Gastrocnemius medialis (tissue), 4 donors: ENCODE data around the gene FJX1. TPM values are rescaled to one million over a fixed set of nuclear protein-coding genes. Genes with fewer than 3 reads are reported as not detected.

ENCODE experiments used
- ATAC-seq, 2 donors: fragments of 150-250 bp; one replicate each; pipeline ENCODE4 v1.9.1; 2016
- DNase-seq, 2 donors: peaks; one replicate each; pipeline ENCODE4 v3.0.0-alpha.2; 2019
- H3K27ac ChIP-seq, 4 donors: fragments of 200-600 bp; sonication (generic); 1 replicate in 1 of 4; 2 replicates in 3 of 4; pipeline ENCODE4 v1.5.1; 2016 to 2018; ENCODE audit warnings: mild to moderate bottlenecking in 2 of 4, moderate library complexity in 1 of 4
- H3K27me3 ChIP-seq, 3 donors: fragments of 200-600 bp; sonication (generic) in 2 of 3; 1 replicate in 1 of 3; 2 replicates in 2 of 3; pipeline versions ENCODE4 v1.5.1 to v1.6.0; 2016 to 2019; ENCODE audit warnings: mild to moderate bottlenecking in 1 of 3, moderate library complexity in 1 of 3
- H3K36me3 ChIP-seq, 2 donors: fragments of 200-600 bp; sonication (generic) in 1 of 2; one replicate each; pipeline ENCODE4 v1.5.1; 2017 to 2018
- H3K4me1 ChIP-seq, 2 donors: fragments of 200-600 bp; sonication (generic) in 1 of 2; one replicate each; pipeline ENCODE4 v1.5.1; 2016 to 2017; ENCODE audit warnings: mild to moderate bottlenecking in 2 of 2
- H3K4me3 ChIP-seq, 4 donors: fragments of 200-600 bp; sonication (generic) in 3 of 4; 1 replicate in 1 of 4; 2 replicates in 3 of 4; pipeline ENCODE4 v1.5.1; 2016 to 2019; ENCODE audit warnings: mild to moderate bottlenecking in 2 of 4
- H3K9me3 ChIP-seq, 3 donors: fragments of 200-600 bp; sonication (generic) in 2 of 3; 1 replicate in 1 of 3; 2 replicates in 2 of 3; pipeline ENCODE4 v1.5.1; 2016 to 2019
- POLR2A ChIP-seq, 2 donors: fragments of 450-650 bp; IDR thresholded peaks; one replicate each; pipeline ENCODE4 v1.6.1; 2017; ENCODE audit warnings: antibody characterized with exemption in 2 of 2, mild to moderate bottlenecking in 2 of 2, moderate library complexity in 2 of 2
- in situ Hi-C, 4 donors: fragments of 200-750 bp; cut with MboI; loops; one replicate each; pipeline versions ENCODE4 v1.15.0 to v1.8.0; 2017; ENCODE audit warnings: low sequenced_read_pairs in 4 of 4
- intact Hi-C: fragments of 100-400 bp; cut with DNase I; formaldehyde crosslinking; loops from one replicate; pipeline ENCODE4 v1.15.1; 2023; ENCODE audit warnings: low total_unique reads
- total RNA-seq, 4 donors: library from RNA; depleted of rRNA; stranded (reverse); fragments of >200 nt; gene quantifications; one replicate each; pipeline versions ENCODE4 v1.1.0 to v1.2.3, GENCODE V29; 2016
- TF ChIP-seq, protein P1 (sequence below), 5 experiments: fragments of 450-650 bp in 3 of 5; fragments of 200-600 bp in 2 of 5; sonication (generic) in 2 of 5; IDR thresholded peaks in 4 of 5; conservative IDR thresholded peaks in 1 of 5; 1 replicate in 4 of 5; 2 replicates in 1 of 5; pipeline ENCODE4 v1.5.1; 2016 to 2019; ENCODE audit warnings: antibody characterized with exemption in 5 of 5, mild to moderate bottlenecking in 3 of 5, moderate library complexity in 3 of 5

The FJX1 gene
- total RNA-seq, 4 donors from 2014 or later = 1.5 to 10.8 (median 2.0) TPM

DNA sequence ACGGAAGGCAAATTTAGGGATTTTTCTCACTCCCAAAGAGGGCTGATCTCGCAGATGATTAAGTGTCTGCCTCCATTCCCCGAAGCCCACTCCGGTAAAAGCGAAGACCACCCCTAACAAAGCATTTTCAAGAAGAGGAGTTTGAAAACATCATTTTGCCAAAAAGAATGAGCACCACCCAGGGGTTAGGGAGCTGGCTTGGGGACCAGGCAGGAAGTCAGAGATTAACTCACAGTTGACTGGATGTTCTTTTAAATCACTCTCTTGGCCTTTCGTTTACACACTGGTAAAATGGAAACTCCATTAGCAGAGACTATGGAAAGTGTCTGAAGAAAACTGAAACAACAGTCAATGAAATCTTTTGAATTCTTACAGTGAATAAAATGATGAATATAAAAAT lies 36.5 kb downstream of the FJX1 start:
- no peaks in the 10 kb centered on the region for H3K4me1 ChIP-seq
- H3K27me3 ChIP-seq = peaks cover 0 to 11% (median 5%) of the 10 kb centered on the region in 3 donors
- DNase-seq (no peak), ATAC-seq (no peak)
- in situ Hi-C loops (no loop called here), intact Hi-C loops (no loop called here)
- TF ChIP-seq, protein P1, sequence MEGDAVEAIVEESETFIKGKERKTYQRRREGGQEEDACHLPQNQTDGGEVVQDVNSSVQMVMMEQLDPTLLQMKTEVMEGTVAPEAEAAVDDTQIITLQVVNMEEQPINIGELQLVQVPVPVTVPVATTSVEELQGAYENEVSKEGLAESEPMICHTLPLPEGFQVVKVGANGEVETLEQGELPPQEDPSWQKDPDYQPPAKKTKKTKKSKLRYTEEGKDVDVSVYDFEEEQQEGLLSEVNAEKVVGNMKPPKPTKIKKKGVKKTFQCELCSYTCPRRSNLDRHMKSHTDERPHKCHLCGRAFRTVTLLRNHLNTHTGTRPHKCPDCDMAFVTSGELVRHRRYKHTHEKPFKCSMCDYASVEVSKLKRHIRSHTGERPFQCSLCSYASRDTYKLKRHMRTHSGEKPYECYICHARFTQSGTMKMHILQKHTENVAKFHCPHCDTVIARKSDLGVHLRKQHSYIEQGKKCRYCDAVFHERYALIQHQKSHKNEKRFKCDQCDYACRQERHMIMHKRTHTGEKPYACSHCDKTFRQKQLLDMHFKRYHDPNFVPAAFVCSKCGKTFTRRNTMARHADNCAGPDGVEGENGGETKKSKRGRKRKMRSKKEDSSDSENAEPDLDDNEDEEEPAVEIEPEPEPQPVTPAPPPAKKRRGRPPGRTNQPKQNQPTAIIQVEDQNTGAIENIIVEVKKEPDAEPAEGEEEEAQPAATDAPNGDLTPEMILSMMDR (IDR thresholded peaks at IDR 0.05 in 4 of 5, conservative IDR thresholded peaks at IDR 0.05 in 1 of 5) = no peak
- H3K9me3 ChIP-seq = no peaks in the 10 kb centered on the region
- H3K27ac ChIP-seq = no peak overlapping the region
- no peaks in the 10 kb centered on the region for H3K36me3 ChIP-seq
- no peak overlapping the region for H3K4me3 ChIP-seq

DNA sequence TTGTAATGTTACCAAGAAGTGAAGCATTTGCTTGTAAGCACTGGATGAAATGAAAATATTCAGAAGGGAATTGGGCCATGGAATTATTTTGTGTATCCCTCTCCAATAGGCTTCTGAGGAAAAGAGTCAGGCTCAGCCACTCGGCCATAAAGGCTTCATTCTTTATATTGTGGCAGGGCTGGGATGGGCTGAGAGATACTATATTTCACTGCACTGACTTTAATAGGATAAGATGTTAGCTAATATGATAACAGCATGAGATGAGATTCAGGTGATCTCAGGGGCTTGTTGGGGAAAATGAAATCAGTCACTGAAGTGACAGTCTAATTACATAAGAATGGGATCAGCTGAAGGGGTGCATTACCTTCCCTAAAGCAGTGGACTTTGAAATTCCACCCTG lies 37.0 kb downstream of the FJX1 start:
- TF ChIP-seq, protein P1 (IDR thresholded peaks at IDR 0.05 in 4 of 5, conservative IDR thresholded peaks at IDR 0.05 in 1 of 5) = no peak
- no peak for TF ChIP-seq POLR2A (IDR thresholded peaks at IDR 0.05)

DNA sequence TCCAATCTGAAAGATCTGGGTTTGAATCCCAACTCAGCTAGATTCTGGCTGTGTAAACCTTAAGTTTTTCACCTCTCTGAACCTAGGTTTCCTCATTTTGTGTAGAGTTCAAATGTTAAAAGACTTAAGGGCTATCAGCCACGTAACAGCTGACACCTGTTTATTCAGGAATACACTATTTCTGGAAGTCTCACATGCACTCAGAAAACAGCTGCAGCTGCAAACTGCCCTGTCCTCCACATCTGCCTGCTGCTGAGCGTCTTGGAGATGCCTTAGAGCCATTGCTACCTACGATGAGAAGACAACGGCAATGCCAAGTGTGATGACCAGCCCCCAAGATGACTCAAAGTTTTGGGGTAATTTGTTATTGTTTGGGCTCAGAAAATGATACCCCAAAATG lies 37.6 kb downstream of the FJX1 start:
- H3K4me3 ChIP-seq = no peak overlapping the region
- ATAC-seq (no peak), DNase-seq (no peak)
- in situ Hi-C loops (no loop called here), intact Hi-C loops (no loop called here)
- H3K36me3 ChIP-seq = no peaks in the 10 kb centered on the region
- no peaks in the 10 kb centered on the region for H3K9me3 ChIP-seq
- no peaks in the 10 kb centered on the region for H3K4me1 ChIP-seq
- peaks cover 0 to 11% (median 5%) of the 10 kb centered on the region in 3 donors for H3K27me3 ChIP-seq
- TF ChIP-seq, protein P1 (IDR thresholded peaks at IDR 0.05 in 4 of 5, conservative IDR thresholded peaks at IDR 0.05 in 1 of 5) = no peak
- TF ChIP-seq POLR2A (IDR thresholded peaks at IDR 0.05) = no peak
- no peak overlapping the region for H3K27ac ChIP-seq

More for the DNA sequence above, 37.0 kb downstream of the FJX1 start:
- H3K4me3 ChIP-seq = no peak overlapping the region
- no peaks in the 10 kb centered on the region for H3K4me1 ChIP-seq
- no peak overlapping the region for H3K27ac ChIP-seq
- in situ Hi-C loops (no loop called here), intact Hi-C loops (no loop called here)
- DNase-seq = no peak
- no peak for ATAC-seq
- no peaks in the 10 kb centered on the region for H3K36me3 ChIP-seq
- H3K9me3 ChIP-seq = no peaks in the 10 kb centered on the region
- H3K27me3 ChIP-seq = peaks cover 0 to 11% (median 5%) of the 10 kb centered on the region in 3 donors

DNA sequence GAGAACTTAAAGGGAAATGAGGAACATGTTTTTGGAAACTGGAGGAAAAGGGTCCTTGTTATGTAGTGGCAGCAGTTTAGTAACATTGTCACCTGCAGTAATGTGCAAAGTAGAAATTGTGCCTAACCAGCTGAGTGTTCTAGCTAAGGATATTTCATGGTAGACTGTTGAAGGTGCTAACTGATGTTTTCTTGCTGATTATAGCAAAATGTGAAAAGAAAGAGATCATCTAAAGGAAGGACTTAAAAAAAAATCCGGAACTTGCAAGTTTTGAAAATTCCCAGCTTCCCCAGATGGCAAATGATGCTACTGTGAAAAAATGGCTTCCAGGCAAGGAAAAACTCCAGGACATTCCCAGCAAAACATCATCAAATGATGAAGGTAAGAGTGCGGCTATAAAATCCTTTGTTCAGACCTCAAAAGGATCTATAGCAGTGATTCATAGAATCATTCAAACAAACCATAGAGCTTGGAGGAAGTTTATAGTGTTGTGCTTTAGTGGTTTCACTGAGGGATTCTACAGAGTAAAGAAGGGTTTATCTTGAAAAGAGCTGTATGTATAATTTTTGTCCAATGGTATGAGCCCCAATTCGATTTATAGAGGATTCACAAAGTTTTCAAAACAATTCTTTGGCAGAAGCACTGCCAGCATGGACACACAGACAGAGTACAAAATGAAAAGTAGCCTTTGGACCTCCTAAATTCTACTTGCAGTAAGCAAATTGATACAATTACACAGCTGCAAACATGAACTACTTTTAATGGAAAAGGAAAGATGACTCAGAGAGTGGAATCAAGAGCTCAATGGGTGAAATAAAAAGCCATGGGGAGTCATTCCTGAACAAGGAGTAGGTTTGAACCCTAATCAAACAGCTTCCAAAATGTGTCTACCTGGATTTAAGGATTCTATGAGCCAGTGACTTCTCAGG lies 40.0 kb downstream of the FJX1 start:
- no peak overlapping the region for H3K27ac ChIP-seq
- intact Hi-C loops = no loop called here

More for the DNA sequence above, 40.0 kb downstream of the FJX1 start:
- DNase-seq (no peak), ATAC-seq (no peak)
- H3K4me3 ChIP-seq = no peak overlapping the region
- H3K9me3 ChIP-seq = no peaks in the 10 kb centered on the region
- in situ Hi-C loops = no loop called here
- H3K27me3 ChIP-seq = peaks cover 0 to 11% (median 5%) of the 10 kb centered on the region in 3 donors
- no peaks in the 10 kb centered on the region for H3K36me3 ChIP-seq
- TF ChIP-seq, protein P1 (IDR thresholded peaks at IDR 0.05 in 4 of 5, conservative IDR thresholded peaks at IDR 0.05 in 1 of 5) = no peak
- no peak for TF ChIP-seq POLR2A (IDR thresholded peaks at IDR 0.05)
- peaks cover 3 to 12% of the 10 kb centered on the region in 2 donors for H3K4me1 ChIP-seq
